Skeletal muscle cell (primary cell): ENCODE measurements around the gene CPLANE2.
"Not testable (repeated sequence)": the region's sequence is repeated elsewhere in the genome, so short reads cannot be mapped to it uniquely, and the experiment has no call there.

Source experiments
- DNase-seq: peaks from one replicate; pipeline ENCODE4 v3.0.0-alpha.2; 2010; ENCODE audit warnings: low read depth
- H3K4me3 ChIP-seq: 2 replicates; pipeline ENCODE4 v1.5.1; 2011; ENCODE audit warnings: low read depth, mild to moderate bottlenecking, control low read depth, low read length, moderate library complexity

Gene CPLANE2

DNA sequence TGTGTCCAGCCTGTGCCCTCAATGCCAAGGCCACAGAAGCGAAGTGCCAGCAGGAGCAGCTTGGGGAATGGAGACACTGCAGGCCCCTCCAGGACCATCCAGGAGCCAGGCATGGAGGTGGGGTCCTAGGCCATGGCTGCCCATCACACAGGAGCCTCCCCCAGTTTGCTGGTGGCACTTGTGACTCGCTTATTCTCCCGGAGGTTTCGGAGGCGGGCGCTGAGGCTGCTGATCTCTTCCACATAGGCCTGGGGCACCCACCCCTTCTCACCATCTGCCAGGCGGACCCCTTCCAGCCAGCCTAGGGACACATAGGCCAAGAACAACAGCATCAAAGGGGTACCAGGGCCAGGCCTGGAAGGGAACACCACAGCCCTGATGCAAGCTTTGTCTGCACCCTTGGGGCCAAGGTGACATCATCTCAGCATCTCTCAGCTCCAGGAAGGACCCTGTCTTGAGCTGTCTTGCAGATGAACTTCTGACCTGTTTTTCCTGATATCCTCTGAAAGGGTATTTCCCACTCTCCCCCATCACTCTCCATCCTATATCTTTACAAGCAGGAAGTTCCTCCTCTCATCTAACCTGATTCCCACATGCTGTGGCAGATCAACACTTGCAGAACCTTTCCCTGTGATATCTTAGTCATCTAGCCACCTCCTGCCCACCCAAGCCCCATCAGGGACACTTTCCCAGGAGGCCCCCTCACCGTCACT is 38.4 kb downstream of the CPLANE2 start:
- DNase-seq: no peak
- H3K4me3 ChIP-seq: no peak overlapping the region

DNA sequence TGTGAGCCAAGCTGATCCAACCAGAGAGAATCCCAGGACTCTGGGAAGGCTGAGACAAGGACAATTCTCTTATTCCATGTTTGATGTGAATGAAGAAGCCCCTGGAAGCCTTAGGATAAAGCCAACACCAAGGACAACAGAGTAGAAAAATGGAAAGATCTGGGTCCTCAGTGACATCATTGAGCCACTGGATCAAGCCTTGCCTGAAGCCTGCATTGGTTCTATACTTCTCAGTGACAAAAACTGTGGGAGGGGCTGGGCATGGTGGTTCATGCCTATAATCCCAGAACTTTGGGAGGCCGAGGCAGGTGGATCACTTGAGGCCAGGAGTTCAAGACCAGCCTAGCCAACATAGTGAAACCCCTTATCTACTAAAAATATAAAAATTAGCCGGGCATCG is 40.1 kb downstream of the CPLANE2 start:
- no peak for DNase-seq

DNA sequence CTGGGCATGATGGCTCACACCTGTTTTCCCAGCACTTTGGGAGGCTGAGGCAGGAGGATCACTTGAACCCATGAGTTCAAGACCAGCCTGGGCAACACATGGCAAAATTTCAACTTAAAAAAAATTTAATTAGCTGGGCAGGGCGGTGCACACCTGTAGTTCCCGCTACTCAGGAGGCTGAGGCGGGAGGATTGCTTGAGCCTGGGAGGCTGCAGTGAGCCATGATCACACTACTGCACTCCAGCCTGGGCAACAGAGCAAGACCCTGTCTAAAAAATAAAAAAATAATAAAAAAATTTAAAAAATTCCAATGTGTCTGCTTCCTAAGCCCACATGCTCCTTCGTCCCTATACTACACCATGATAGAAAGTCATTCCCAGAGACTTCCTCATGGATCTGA is 40.8 kb downstream of the CPLANE2 start:
- H3K4me3 ChIP-seq, DNase-seq: not testable (repeated sequence)

More for the DNA sequence above, 40.1 kb downstream of the CPLANE2 start:
- H3K4me3 ChIP-seq: no peak overlapping the region

DNA sequence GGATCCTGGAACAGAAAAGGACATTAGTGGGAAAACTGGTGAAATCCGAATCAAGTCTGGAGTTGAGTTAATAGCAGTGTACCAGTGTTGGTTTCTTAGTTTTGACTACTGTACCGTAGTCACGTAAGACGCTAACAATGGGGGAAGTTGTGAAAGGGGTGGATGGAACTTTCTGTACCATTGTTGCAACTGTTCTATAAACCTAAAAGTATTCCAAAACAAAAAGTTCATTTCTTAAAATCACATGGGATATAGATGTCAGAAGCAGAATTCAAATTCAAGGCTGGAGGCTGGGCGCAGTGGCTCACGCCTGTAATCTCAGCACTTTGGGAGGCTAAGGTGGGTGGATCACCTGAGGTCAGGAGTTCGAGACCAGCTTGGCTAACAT is 41.5 kb downstream of the CPLANE2 start:
- no peak overlapping the region for H3K4me3 ChIP-seq
- DNase-seq: no peak

DNA sequence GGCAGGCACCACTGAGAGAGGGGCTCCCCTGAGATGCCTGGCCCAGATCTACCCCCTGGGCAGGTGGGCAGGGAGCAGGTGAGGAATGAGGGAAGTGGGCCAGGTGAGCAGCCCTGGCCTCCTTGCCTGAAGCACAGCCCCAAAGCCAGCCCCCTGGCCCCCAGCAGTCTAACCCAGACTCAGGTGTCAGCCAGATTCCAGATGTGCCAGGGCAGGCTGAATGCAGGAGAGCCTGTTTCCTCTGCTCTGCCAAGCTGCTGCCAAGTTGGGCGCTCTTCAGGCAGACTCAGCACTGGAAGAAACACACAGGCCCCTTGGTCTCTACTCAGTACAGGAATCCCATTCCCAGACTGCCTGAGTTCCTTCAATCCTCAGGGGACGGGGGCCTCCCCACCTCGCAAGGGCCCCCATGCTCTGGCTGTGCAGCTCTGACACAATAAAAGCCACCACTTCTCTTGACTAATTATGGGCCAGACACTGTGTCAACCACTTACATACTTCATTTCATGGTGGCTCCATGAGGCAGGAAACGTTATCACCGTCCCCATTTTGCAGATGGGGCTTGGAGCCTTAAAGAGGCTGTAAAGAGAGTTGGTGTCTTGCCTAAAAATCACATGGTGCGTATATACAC is 45.0 kb downstream of the CPLANE2 start:
- no peak for DNase-seq
- H3K4me3 ChIP-seq: no peak overlapping the region

DNA sequence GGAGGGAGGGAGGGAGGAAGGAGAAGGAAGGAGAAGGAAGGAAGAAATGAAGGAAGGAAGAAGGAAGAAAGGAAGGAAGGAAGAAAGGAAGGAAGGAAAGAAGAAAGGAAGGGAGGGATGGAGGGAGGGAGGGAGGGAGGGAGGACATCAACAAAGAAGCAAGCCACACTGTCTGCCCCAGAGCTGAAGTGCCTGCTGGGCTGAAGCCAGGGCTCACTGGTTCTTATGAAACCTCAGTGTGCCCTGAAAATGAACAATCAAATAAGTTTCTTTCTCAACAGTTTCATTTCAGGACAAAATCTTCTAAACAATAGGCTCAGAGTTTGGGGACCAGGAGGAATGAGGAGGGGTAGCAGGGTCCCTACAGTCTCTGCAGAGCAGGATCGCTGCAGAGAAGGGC is 45.7 kb downstream of the CPLANE2 start:
- DNase-seq: no peak
- H3K4me3 ChIP-seq: no peak overlapping the region

DNA sequence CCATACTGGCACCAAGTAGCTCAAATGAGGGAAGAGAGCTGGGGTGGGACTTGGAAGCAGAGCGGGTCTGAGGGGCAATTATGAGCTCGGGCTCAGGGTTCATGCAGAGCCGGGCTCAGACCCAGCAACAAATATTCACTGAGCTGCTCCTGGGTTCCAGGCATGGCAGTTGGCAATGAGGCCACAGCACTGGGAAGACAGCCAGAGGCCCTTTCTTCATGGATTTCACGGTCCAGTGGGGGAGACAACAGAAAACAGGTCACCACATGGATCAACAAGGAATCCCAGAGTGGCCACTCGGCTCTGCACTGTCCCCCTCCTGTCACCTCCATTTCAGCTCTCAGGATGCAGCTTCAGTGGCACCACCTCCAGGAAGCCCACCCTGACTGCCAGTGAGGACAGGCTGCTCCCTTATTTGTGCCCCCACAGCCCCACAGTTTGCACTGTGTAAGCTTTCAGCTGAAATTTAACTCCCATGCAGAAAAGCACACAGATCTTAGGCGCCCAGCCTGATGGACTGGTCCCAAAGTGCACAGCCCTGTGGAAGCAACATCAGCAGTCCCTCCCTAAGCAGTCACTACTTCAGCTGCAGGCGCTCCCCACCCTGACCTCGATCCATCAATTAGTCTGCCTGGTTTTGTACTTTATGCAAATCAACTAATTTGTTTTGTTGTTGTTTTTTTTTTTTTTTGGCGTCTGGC is 46.9 kb downstream of the CPLANE2 start:
- H3K4me3 ChIP-seq: no peak overlapping the region
- DNase-seq: no peak

DNA sequence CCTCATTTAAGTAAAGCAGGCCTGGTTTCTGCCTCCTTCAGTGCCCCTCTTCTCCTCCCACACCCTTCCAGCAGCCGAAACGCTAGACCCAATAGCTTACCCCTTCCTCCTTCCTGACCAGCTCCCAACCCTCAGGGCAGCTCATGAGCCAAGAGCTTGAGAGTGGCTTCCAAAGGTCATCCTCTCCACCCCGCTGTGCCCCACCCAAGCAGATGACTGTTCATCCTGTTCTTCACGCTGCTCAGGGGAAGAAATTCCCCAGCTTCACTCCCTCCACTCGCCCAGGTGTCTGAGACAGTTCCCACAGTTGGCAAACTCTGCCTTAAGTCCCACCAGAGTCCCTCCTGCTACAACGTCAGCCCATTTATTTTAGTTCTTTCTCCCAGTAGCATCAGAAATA is 48.0 kb downstream of the CPLANE2 start:
- DNase-seq: no peak
- H3K4me3 ChIP-seq: no peak overlapping the region

DNA sequence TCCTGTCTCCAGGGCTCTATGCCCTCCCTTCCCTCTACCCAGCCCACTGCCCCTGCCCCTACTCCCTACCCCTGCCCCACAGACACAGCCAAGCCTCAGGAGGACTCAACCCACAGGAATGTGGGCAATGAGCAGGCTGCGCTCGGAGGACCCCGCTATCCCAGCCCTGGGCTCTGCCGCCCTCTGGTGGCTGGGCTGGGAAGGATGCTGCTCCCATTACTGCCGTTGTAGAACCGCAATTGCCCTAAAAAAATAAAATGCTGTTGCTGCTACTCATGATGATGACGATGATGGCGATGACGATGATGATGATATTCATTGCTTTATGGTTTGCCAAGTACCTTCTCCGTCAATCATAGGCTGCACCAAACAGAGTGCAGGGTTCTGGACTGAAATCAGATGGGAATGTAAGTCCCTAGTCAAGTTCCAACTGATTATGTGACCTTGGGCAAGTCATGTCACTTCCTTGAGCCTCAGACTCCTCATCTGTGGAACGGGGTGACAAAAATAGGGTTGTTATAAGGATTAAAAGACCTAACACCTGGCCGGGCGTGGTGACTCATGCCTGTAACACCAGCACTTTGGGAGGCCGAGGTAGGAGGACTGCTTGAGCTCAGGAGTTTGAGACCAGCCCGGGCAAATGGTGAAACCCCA is 49.1 kb downstream of the CPLANE2 start:
- DNase-seq: no peak
- no peak overlapping the region for H3K4me3 ChIP-seq

DNA sequence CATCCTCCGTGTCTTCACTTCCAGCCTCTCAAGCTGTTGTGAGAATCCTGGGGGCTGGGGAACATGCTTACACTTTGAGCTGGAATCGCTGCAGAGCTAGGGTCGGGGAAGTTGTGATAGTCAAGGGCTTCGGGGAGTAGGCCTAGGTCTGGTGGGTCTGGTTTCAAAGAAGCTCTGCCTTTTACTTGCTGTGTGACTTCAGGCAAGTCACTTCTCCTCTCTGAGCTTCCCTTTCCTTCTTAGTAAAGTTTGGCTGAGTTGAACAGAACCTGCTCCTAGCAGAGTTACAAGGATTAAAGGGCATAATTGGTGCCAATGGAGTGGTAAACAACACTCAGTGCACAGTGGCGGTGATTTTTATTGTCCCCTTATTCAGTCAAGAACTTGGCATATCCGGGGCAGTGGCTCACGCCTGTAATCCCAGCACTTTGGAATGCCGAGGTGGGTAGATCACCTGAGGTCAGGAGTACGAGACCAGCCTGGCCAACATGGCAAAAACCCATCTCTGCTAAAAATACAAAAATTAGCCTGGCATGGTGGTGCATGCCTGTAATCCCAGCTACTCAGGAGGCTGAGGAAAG is 50.2 kb downstream of the CPLANE2 start:
- DNase-seq: no peak
- H3K4me3 ChIP-seq: no peak overlapping the region

DNA sequence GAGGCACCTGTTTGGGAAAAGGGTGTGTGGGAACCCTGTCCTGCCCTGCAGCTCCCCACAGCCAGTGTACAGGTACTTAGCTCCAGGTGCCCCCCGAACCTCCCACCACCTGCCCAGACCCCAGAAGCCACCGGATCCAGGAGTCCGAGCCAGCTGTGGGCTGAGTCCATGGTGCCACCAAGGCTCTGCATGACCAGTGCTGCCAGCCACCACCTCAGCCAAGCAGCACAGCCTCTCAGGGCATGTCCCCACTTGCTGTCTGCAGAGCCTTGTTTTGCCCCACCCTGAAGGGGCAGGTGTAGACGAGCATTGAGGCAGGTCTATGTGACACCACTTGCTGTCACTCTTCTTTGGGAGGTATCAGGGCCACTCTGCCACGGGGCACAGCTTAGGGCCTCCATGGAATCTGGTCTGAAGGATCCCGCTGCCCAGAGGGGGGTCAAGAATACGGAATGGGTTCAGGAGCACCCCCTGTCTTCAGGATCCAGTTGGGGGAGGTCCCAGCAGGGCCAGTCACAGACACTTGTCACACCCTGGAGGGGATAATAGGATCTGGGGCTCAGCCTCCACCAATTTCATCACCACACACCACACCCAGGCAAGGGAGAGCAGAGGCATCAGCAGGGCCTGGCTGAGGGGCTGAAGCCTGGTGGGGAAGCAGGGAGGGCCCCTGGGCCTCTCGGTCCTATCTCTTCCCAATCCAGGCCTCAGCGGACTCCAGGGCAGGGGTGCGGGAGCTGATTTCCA is 52.3 kb downstream of the CPLANE2 start:
- H3K4me3 ChIP-seq: no peak overlapping the region
- DNase-seq: no peak

DNA sequence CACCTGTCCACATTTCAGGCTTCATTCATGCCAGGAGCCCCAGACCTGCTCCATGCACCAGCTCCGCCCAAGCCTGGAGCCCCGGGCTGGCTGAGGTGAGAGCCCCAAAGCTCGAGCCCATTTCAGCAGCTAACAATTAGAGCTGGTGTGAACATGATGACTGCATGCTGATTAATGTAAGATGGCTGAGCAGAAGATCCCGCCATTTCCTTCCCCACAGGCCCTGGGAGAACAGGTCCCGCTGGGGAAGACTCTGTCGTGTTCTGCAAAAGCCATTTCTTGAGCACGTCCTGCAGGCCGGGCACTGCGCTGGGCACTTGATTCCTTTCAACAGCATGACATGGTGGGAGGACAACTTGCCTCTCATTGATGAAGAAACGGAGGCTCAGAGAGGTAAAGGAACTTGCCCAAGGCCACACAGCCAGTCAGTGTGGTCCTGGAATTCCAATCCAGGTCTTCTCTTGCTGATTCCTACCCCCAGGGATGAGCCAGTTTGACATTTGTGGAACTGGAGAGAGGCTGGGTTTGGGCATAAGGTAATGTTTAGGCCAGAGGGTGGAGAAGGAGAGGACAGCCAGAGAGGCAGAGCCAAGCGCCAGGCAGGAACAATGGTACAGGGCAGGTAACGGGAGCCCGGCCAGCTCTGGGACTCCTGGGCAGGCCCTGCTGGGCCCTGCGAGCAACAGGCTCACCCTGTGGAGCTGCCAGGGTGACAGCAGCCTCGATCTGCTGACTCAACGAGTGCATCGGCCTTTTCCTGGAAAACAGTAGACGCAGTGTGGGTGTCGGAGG is 53.0 kb downstream of the CPLANE2 start:
- no peak for DNase-seq
- H3K4me3 ChIP-seq: no peak overlapping the region

DNA sequence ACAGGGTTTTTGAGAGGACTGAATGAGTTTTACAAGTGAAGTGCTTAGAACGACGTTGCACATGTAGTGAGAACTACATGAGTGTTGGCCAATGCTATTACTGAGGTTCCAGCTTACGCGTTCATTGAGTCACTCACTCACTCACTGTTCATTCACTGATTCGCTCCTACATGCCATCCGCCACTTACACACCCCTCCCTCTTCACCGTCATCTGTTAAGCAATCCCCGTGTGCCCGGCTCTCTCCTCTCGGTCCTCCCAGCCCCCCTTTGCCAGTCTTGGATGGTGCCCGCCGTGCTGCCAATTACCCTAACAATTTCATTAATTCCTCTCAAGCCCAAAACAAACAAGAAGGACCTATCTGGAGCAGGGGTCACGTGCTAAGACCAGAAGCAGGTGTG is 53.8 kb downstream of the CPLANE2 start:
- peak; percentile 70 for DNase-seq
- no peak overlapping the region for H3K4me3 ChIP-seq

DNA sequence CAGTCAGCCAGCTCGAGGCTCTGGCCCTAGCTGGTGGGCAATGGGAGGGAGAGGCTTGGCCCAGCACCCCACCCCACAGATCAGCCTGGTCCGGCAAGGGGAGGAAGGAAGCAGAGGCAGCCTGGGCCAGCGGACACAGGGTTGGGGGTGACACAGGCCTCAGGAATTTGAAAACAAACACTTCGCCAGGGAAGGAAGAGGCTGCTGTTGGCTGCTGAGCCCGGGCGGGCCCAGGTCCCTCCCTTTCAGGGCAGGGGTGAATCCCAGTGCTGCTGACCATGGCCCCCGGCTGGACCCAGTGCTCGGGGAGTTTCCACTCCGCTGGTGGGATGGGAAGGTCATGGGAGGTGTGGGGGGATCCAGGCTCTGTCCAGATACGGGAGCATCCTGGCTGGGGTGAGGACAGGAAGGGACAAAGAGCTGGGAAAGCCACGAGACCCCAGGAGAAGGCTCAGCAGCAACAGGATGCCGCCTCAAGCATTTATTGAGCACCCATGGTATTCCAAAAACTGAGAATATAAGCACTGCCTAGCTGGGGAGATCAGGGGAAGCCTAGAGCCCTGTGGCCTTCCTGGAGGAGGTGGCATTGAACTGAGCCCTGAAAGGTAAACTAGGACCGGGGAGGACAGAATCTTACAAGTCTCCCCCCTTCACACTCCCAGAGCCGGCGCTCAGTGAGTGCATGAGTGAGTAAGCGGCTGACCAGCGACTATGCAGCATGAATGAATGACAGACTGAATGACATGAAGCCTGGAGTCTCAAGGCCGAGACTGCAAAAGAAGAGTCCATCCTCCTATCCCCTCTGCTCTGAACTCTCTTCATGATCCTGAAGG is 54.9 kb downstream of the CPLANE2 start:
- peak; percentile 47 for DNase-seq
- H3K4me3 ChIP-seq: no peak overlapping the region
